RWPE1 (cell line): ENCODE results near the gene SLC2A11.
"Not testable (repeated sequence)": the region's sequence is repeated elsewhere in the genome, so short reads cannot be mapped to it uniquely, and the experiment has no call there.

Source experiments
- CTCF ChIA-PET: fragments of 350-600 bp; sonication (Branson Sonifier 250); formaldehyde crosslinking; extraction: SDS; loops from one replicate; lab custom pipeline; 2021; lab: Yijun Ruan, JAX
- POLR2A ChIA-PET: fragments of 400-600 bp; formaldehyde crosslinking; extraction: SDS; loops from one replicate; lab custom pipeline; 2020; ENCODE audit warnings: antibody characterized with exemption; ENCODE audit not compliant: low non-redundant PET; lab: Yijun Ruan, JAX
- DNase-seq: peaks from one replicate; pipeline ENCODE4 v3.0.0; 2012; ENCODE audit warnings: low spot score
- H3K27ac ChIP-seq: fragments of 450-650 bp; 2 replicates; pipeline ENCODE4 v1.5.1; 2017
- TF ChIP-seq, protein P1 (sequence below): fragments of 450-650 bp; conservative IDR thresholded peaks from 2 replicates; pipeline ENCODE4 v1.5.1; 2017; ENCODE audit warnings: low read depth, mild to moderate bottlenecking

SLC2A11 gene

GRCh38 chr22:23850136-23850611 is 7.5 kb upstream of the SLC2A11 start:
- POLR2A ChIA-PET, result no interaction called here
- no peak overlapping the region for H3K27ac ChIP-seq
- no peak for DNase-seq
- TF ChIP-seq, protein P1, sequence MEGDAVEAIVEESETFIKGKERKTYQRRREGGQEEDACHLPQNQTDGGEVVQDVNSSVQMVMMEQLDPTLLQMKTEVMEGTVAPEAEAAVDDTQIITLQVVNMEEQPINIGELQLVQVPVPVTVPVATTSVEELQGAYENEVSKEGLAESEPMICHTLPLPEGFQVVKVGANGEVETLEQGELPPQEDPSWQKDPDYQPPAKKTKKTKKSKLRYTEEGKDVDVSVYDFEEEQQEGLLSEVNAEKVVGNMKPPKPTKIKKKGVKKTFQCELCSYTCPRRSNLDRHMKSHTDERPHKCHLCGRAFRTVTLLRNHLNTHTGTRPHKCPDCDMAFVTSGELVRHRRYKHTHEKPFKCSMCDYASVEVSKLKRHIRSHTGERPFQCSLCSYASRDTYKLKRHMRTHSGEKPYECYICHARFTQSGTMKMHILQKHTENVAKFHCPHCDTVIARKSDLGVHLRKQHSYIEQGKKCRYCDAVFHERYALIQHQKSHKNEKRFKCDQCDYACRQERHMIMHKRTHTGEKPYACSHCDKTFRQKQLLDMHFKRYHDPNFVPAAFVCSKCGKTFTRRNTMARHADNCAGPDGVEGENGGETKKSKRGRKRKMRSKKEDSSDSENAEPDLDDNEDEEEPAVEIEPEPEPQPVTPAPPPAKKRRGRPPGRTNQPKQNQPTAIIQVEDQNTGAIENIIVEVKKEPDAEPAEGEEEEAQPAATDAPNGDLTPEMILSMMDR, result no peak
- CTCF ChIA-PET, result interaction anchor here (0.5 to 1.4 kb wide), 11 partner anchors 9 to 332 kb away, joined by 3 to 8 read pairs (median 3); no protein-coding TSS in a partner anchor

GRCh38 chr22:23856721-23857605 is 712 bp upstream of the SLC2A11 start:
- ChIA-PET CTCF (interaction anchor here (0.7 kb wide), 1 partner anchor 32 kb away, joined by 8 read pairs; no protein-coding TSS in a partner anchor), POLR2A (interaction anchor here (0.6 kb wide), 2 partner anchors 16 to 1855 kb away, joined by 3 read pairs; no protein-coding TSS in a partner anchor)
- no peak for DNase-seq
- TF ChIP-seq, protein P1, result no peak
- H3K27ac ChIP-seq, result peak overlapping the region; percentile 91

- ChIA-PET CTCF (interaction anchor here (0.5 to 0.9 kb wide), 2 partner anchors 9 to 51 kb away, joined by 3 read pairs; no protein-coding TSS in a partner anchor), POLR2A (no interaction called here)
- peak overlapping the region; percentile 91 for H3K27ac ChIP-seq
- TF ChIP-seq, protein P1, result peak; percentile 5; the same call in 1 of the 2 replicates
- DNase-seq, result no peak
Observed at GRCh38 chr22:23858484-23858815, 775 bp downstream of the SLC2A11 start.

GRCh38 chr22:23859201-23859600 is 1.5 kb downstream of the SLC2A11 start:
- no peak for DNase-seq
- CTCF ChIA-PET, result interaction anchor here (0.5 to 0.9 kb wide), 2 partner anchors 9 to 52 kb away, joined by 3 read pairs; no protein-coding TSS in a partner anchor
- H3K27ac ChIP-seq, result no peak overlapping the region
- POLR2A ChIA-PET, result no interaction called here
- TF ChIP-seq, protein P1, result no peak

DNA sequence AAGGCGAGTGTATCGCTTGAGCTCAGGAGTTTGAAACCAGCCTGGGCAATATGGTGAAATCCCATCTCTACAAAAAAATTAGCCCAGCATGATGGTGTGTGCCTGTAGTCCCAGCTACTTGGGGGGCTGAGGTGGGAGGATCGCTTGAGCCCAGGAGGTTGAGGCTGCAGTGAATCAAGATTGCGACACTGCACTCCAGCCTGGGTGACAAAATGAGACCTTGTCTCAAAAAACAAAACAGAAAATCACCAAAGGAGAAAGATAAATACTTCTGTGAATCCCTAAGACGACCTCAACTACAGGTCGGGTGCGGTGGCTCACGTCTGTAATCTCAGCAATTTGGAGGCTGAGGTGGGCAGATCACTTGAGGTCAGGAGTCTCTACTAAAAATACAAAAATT is 2.5 kb downstream of the SLC2A11 start:
- POLR2A ChIA-PET, CTCF ChIA-PET, H3K27ac ChIP-seq, DNase-seq: not testable (repeated sequence)

DNA sequence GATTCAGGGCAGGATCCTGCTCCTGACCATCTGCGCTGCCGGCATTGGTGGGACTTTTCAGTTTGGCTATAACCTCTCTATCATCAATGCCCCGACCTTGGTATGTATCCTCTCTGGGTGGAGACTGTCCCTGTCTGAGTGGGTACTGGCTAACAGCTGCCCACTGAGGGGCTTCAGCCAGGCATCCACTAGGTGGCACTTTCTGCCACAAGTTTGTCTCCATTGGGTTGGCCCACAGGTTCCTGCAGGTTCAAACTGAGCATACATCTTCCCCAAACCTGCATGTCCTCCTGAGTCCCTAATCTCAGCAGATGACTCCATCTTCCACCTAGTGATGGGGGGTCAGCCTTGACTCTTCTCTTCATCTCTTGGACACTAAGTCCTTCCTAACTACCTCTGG is 4.4 kb downstream of the SLC2A11 start:
- POLR2A ChIA-PET, result no interaction called here
- DNase-seq, result no peak
- TF ChIP-seq, protein P1, result peak; percentile 45
- no peak overlapping the region for H3K27ac ChIP-seq
- CTCF ChIA-PET, result interaction anchor here (1.2 kb wide), 1 partner anchor 31 kb away, joined by 3 read pairs; no protein-coding TSS in a partner anchor

- POLR2A ChIA-PET, H3K27ac ChIP-seq, DNase-seq: not testable (repeated sequence)
- CTCF ChIA-PET, result interaction anchor here (0.6 to 0.7 kb wide), 2 partner anchors 30 to 32 kb away, joined by 3 to 6 read pairs; partner anchors contain the start of gene MIF
Observed at GRCh38 chr22:23864499-23865154, 7.0 kb downstream of the SLC2A11 start.
